Measurements from ENCODE around the gene EFNA5.

The EFNA5 gene

DNA sequence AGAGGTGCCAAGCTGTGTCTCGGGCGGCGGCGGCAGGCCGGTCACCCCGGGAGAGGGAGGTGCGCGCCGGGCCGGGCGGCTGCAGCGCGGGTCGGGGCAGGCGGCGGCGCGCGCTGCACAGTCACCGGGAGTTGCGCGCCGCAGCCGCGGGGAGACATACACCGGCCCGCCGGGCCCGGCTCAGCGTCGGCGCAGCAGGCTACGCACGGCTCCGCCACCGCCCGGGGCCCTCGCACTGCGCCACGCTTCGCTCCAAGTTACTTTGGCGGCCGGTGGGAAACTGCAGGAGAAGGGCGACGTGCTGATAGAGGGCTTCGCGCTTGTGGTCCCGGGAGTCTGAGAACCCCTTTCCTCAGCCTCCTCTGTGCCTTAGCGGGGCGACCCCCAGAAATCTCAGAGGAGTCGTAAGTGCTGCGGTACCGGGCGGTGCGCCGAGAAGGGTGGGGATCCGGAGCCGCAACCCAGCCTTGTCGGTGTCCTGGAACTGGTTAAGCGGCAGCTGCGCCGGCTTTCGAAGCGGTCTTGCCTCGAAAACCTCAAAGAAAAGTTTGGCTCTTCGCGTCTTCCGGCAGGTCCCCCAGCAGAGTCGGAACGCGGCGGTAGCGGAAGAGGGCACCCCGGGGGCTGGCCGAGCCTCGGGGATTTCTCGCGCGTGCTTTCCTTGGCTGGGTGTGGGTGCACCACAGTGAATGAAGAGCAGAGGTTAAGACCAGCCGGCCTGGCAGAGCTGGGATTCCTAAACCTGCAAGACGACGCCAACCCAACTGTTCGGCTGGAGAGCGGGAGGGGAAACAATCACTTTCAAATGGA lies at the start of gene EFNA5:
TSS of gene EFNA5 (minus strand) at position 6 of the 810 bp plus-strand sequence.
- DNase-seq (ENCODE audit: low read depth) = no peak

DNA sequence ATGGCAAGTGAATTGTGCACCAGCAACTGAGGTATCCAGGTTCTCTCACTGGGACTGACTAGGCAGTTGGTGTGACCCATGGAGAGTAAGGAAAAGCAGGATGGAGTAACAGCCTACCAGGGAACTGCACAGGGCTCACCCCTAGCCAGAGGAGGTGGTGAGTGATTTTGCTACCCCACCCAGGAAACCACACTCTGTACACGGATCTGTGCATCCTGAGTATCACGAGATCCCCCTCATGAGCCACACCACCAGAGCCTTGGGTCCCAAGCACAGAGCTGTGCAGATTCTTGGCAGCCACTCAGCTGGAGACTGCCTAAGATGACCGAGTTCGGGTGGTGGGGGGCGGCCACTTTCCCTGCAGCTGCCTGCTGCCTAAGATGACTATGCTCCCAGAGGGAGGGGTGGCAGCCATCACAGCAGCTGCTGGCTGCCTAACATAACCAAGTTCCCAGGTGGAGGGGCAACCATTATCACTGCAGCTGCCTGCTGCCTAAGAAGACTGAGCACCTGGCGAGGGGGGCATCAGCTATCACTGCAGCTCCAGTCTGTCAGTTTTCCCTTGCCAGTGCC lies 48.4 kb upstream of the EFNA5 start:
- DNase-seq (ENCODE audit: low read depth) = no peak

DNA sequence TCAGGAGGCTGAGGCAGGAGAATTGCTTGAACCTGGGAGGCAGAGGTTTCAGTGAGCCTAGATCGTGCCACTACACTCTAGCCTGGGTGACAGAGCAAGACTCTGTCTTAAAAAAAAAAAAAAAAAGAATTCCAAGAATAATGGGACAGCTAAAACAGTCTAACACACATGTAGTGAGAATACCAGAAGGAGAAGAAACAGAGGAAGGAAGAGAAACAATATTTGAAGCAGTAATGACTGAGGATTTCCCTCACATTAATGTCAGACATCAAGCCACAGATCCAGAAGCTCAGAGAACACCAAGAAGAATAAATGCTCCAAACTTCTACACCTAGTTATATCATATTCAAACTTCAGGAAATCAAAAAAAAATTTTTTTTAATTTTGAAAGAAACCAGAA lies 47.1 kb upstream of the EFNA5 start:
- DNase-seq (ENCODE audit: low read depth) = no peak

DNA sequence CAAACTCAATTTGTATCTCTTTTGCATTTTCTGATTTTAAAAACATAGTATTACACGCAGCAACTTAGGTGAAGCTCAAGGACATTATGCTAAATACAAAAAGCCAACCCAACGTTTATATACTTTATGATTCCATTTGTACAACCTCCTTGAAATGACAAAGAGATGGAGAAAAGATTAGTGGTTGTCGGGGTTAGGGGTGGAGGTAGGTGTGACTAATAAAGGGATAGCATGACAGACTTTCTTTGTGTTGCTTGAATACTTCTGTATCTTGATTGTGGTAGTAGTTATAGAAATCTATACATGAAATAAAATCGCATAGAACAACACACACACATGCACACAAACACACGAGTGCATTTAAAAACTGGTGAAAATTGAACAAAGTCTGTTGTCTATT lies 42.5 kb upstream of the EFNA5 start:
- no peak for DNase-seq (ENCODE audit: low read depth)

DNA sequence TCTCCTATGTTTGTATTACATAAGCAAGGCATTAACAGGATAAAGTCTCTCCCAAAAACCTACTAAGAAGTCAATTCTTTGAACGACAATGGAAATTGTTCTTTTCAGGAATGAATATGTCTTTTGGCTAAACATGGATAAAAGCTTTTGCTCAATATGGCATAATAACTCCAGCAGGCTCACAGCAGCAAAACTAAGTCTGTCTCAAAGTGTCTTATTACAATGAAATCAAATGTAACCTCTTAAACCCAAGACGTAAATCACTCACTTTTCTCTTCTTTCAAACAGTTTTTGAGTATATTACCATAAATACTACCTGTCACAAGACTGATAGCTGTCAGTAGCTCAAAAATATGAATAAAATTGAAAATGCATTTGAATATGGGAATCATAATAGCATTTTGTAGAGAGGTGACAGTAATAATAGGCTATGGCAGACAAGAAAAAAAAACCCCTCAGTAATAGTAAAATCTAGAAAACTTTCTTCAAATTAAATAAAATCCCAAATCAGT lies 41.7 kb upstream of the EFNA5 start:
- no peak for DNase-seq (ENCODE audit: low read depth)

DNA sequence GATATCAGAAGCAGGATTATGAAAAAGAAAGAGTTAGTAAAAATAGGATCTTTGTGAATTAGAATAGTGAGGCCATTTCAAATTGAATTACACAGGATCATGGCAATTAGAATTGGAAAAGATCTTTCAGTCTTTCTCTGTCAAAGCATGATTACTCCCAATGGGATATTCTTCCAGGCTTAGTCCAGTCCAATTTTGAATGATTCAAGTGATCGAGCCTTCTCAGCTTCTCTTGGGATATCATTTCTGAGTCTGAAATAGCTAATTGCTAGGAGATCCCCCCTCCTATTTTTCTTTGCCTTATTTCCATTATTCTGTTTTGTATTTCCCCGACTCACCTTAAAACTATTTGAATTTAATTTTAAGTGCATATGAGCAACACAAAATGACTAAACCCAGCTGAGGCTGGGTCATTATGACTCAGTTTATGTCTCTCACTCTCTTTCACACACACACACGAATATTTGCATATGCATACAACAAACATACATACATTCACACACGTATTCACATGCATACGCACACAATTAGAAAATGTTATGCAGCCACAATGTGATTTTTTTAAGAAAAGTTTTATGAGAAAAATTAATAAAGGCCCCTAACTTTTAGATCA lies 34.8 kb upstream of the EFNA5 start:
- DNase-seq (ENCODE audit: low read depth) = no peak

DNA sequence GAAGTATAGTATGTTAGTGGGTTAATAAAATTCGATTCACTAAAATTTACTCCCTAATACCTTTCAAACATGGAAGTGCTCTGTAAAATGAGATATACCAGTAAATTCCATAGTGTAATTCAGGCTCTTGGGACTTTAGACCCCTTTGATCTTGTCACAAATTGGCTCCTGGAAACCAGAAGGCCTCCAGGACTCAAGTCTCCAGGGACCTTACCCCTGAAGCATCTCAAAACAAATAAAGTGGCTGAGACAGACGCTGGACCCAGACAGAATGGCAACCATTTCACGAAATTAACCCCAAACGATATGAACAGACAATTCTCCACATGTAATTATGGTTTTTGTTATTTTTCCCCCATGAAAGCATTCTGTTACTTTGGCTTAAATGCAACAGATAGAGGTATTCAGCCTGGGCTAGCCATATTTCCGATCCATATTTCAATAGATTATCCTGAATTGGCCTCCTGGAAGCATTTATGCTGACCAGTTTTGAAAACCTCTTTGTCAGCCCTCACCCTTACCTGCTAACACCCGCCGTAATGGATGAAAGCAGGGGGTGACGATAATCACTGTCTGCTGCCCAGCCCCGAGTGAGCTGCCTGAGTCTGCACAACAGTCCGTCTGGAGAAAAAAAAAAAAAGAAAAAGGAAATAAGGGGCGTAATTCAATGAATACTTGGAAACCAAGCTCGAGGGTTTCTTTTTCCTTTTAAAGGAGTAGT lies 34.1 kb upstream of the EFNA5 start:
- no peak for DNase-seq (ENCODE audit: low read depth)

DNA sequence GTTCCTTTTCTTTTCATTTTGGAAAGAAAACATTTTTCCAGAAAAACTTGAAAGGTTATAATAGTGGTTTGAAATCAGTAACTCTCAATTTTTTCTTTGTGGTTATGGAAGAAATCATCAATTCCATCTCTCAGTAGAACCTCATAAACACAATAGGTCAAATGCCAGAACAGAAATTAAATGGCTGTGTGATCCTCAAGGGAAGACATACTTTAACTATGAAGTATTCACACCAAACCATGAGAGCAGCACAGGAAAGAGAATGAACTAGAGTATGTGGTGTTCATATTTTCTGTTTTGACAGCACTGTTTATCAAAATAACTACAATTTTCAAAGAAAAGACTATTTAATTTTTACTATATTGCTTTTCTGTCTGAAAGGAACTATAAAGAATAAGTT lies 29.7 kb upstream of the EFNA5 start:
- DNase-seq (ENCODE audit: low read depth) = no peak

DNA sequence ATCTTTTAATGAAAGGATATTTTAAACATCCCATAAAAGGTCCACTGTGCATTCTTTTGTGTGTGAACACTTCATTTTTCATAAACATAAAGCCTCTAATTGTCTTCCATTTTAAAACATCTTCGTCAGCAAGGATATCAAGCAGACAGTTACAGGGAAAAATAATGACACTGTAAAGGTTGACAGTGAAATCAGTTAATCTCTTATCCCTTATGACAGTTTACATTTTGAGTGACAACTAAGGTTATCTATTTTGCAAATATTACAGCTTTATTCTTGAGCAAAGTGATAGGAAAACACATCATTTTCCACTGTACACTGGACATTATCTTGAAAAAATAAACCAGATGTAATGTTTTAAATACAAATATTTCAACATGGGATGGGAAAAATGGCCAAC lies 28.7 kb upstream of the EFNA5 start:
- no peak for DNase-seq (ENCODE audit: low read depth)

DNA sequence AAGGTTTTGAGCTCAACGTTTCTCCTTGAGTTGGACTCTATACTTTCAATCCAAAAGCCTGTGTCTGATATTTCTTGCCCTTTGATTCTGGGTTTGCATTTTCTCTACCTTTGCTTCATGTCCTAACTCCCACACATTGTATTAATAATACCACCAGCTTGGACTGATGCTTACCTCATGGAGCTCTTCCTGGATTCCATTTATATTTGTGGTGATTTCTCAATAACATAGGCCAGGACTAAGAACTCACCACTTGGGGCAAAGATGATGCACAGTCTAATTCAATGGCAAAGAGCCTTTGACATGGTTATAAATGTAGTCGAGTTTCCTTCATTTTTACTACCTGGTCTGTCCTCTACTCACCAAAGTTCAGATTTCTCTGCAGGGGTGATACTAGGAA lies 27.5 kb upstream of the EFNA5 start:
- DNase-seq (ENCODE audit: low read depth) = no peak

DNA sequence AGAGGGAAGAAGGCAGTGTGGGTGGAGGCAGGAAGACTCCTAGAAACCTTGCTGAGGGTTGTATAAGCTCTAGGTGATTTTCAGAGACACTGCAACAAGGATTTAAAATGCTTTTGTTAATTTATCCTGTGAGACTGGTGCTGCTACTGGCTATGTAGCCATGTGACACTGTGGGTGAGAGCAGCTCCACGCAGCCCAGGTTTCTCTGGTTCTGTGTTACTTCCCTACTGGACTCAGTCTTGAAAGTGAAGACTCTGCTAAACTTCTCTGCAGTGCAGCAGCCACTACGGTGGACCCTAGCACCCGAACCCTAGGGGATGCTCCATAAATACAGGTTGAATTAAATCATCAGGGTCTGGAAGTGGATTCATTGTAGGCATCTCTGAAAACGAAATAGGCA lies 25.8 kb upstream of the EFNA5 start:
- no peak for DNase-seq (ENCODE audit: low read depth)

DNA sequence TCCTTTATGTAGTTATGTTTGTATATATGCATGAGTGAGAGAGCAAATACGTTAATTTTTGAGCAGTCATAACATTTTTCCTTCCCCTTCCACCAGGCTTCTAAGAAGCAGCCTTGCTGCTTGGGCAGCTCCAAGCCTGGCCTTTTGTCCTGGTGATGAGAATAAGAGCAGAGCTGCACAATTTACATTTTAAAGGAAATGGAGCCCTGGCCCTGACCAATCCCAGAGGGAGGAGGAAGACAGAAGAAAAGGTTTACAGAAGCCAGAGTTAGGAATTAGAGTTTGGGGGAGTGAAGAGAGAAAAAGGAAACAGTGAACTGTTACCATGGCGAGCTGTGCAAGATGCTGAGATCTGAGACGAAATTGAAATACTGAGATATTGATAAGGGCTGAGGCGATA lies 25.3 kb upstream of the EFNA5 start:
- DNase-seq (ENCODE audit: low read depth) = no peak

DNA sequence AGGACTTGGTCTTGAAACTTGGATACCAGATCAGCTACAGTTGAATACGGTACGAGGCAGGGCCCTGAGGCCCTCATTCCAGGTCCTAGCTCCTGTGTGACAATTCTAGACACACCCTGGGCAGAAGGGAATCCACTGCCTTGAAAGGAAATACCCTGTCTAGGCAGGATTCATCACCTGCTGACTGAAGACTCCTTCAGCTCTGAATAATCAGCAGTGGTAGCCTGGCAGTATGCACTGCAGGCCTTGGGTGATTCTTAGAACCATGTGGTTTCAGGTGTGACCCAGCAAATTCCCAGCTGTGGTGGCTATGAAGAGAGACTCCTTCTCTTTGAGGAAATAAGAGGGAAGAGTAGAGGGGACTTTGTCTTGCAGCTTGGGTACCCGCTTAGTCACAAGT lies 17.2 kb upstream of the EFNA5 start:
- no peak for DNase-seq (ENCODE audit: low read depth)

DNA sequence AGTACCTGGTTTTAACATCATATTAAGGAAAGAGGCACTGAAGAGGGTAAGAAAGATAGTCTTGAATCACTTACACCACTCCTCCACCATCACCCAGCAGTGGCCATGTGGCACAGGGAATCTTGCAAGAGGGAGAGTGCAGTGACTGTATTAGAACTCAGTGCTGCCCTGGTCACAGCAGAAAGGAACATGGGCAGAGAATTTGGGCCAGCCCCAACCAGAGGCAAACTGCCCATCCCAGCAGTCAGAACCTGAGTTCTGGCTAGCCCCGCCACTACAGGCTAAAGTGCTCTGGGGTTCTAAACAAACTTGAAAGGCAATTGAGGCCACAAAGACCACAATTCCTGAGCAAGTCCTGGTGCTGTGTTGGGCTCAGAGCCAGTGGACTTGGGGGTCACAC lies 16.7 kb upstream of the EFNA5 start:
- DNase-seq (ENCODE audit: low read depth) = no peak

DNA sequence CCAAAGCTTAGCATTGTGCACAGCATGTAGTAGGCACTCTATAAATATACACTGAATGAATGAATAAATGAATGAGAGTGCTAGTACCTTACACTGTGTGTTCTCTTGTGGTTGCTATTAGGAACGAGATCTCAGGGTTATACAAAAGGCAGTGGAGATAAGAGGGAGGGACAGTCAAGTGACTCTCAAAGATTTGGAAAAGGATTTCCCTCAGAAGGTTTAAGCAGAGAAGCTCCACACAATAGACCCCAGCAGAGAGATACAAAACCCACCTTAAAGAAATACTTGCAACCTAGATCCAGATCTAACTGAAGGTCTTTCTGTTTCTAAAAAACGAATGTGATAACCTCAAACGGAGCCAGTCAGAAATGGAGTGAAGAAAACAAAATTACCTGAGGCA lies 11.8 kb upstream of the EFNA5 start:
- DNase-seq (ENCODE audit: low read depth) = no peak

DNA sequence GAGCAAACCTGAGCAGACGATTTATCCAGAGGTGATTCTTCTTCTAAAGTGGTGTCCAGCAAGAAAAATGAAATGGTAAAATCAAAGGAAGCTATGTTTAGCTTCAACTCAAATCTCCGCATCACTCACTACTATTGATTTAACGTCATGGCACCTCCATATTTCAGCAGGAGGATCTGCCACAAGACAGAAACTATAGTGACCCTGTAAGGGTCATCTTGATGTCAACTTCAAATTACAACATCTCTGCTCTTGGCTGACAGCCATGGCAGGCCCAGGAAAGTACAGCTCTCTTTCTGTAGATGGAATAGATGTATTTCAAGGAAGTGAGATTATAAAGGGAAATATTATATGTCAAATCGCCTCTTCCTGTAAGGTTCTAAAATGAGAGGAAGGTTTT lies 10.1 kb upstream of the EFNA5 start:
- no peak for DNase-seq (ENCODE audit: low read depth)

DNA sequence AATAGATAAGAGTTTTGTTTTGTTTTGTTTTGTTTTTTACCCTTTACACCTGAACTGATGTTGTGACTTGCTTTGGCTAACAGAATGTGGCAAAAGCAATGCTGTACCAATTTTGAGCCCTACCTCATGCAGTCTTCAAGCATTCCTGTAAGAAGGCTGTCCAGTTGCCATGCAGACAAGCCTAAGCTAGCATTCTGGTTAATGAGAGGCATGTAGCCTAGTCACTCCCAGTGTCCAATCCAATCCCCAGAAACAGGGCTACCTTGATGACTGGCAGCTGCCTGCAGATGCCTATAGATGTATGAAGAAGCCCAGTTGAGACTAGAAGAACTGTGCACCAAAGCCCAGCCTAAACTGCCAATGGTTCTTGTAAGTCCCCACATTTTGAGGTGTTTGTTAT lies 9.4 kb upstream of the EFNA5 start:
- no peak for DNase-seq (ENCODE audit: low read depth)

DNA sequence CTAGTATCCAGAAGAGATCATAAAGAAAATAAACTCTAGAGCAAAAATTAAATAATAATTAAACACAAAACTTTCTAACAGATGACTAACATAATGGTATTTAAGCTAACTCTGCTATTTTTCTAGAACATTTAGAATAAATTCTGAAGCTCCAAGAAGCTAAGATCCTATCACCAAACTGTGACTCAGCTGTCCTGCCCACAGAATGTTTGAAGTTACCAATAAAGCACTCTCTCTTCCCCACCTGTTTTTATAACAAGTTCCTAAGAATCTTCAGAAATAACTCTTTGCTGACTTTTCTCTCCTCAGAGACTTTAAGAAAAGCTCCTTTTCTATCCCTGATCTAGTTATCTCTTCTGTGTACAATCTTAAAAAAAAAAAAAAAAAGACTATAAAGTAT lies 6.0 kb upstream of the EFNA5 start:
- no peak for DNase-seq (ENCODE audit: low read depth)

DNA sequence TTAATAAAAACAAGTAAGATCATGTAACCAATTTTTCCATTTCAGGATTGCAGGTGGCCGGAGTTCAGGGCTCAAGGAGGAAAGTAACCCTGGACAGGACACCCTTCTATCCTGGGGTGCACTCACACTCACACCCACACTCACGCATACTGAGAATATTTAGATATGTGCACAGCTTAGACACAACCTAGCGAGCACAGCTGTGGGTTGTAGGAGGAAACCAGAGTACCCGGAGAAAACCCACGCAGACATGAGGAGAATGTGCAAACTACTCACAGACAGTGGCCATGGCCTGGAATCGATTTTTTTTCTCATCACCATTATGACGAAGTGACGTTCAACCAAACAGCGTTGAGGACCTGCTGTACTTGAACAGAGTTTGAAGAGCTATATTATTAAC lies 4.5 kb upstream of the EFNA5 start:
- no peak for DNase-seq (ENCODE audit: low read depth)

DNA sequence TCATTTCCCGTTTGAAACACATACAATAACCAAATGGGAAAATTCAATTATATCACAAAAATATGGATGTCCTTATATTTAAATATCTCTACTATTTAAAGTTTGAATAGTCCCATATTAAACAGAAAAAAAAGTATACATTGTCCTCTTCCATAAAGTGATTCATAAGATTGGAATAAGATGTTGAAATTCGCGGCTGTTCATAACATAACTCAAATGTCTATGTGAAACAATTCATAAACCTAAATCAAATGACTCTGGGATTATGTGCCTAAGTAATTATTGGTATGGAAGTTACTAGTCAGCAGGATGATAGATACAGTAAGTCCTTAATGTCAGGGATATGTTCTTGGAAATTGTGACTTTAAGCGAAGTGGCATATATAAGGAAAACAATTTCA lies 3.9 kb upstream of the EFNA5 start:
- no peak for DNase-seq (ENCODE audit: low read depth)

DNA sequence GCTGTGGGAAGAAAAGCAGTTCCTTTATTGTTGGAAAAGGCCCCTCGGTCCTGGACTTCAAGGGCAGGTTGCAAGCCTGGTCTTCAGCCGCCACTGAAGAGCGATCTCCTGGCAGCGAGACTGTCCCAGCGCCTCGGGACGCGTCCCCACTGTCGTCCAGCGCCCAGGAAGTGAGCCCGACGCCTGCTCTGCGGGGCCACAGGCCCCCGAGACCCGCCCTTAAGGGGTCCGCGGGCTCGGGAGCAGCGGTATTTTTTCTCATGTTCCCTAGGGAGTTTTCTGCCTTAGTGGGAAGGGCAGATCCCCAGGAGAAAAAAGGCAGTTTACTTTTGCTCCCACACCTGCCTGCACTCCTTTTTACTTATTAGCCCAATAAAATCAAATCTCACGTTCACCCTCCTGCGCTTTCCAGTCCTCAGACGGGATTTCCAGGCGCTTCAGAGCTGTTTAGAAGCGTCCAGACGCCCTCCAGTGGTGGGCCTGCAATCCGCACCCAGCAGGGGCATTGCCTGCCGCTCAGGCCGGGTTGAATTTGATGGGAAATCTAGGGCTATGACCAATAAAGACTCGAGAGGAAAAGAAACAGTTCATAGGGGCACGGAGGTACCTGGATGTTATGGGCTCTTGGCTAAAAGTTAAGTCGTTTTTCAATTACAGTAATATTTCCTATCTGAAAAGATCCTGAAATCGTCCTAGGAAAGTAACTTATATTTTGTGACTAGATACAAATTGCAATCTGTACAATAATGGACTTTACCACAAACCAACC lies 2.8 kb upstream of the EFNA5 start:
- DNase-seq (ENCODE audit: low read depth) = peak; percentile 45

DNA sequence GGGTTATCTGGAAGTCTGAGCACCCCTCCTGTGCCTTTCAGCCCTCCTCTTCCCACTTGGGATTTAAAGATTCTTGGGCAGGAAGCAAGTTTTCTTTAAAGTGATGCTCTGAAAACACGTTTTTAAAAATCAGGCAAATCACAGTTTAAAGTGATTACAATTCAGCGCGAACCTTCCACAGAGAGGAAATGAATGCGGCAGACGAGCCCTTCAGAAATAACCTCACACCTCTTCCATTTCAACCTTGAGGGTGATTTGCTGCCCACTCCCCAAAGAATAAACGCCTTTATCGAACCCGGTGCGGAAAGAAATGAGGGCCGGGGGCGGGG lies 2.3 kb upstream of the EFNA5 start:
- DNase-seq (ENCODE audit: low read depth) = no peak
